Measurements from ENCODE around the gene ALDH7A1.
A peak's percentile ranks its signal among the peaks of the same experiment; 100 is the strongest.

The ALDH7A1 gene

GRCh38 chr5:126594748-126595485 is at the start of gene ALDH7A1:
ALDH7A1 (minus strand) TSS chr5:126595219; CDS start chr5:126595198, 21 bp downstream.
- Histone ChIP-seq H3K9me3 (ENCODE audit: low read depth, low read length) (no peaks in the 10 kb centered on the region), H3K36me3 (ENCODE audit: insufficient read depth, low read length) (peaks cover 10% of the 10 kb centered on the region), H3K9ac (ENCODE audit: insufficient read length) (peak within 1 kb of the TSS; percentile 66), H3K4me3 (peak within 1 kb of the TSS; percentile 88), H3K27ac (peak within 1 kb of the TSS; percentile 74; the same call in 1 of the 2 replicates)
- peak; percentile 99 for TF ChIP-seq POLR2AphosphoS5 (IDR thresholded peaks at IDR 0.05; ENCODE audit: borderline replicate concordance, low read depth, low read length)
- TF ChIP-seq EZH2 (IDR thresholded peaks at IDR 0.05) = no peak
- peak; percentile 70 for DNase-seq (ENCODE audit: low read depth, low spot score)

- no peak for DNase-seq (ENCODE audit: low read depth, low spot score)
- no peak overlapping the region for H3K9ac ChIP-seq (ENCODE audit: insufficient read length)
- peaks cover 9% of the 10 kb centered on the region; the same call in 1 of the 2 replicates for H3K9me3 ChIP-seq (ENCODE audit: low read depth, low read length)
- no peaks in the 10 kb centered on the region for H3K36me3 ChIP-seq (ENCODE audit: insufficient read depth, low read length)
- TF ChIP-seq POLR2AphosphoS5 (IDR thresholded peaks at IDR 0.05; ENCODE audit: borderline replicate concordance, low read depth, low read length) = no peak
- TF ChIP-seq EZH2 (IDR thresholded peaks at IDR 0.05) = no peak
- no peak overlapping the region for H3K4me3 ChIP-seq
- H3K27ac ChIP-seq = peak overlapping the region; percentile 90
Observed at GRCh38 chr5:126641387-126641786, 46.4 kb upstream of the ALDH7A1 start.

DNA sequence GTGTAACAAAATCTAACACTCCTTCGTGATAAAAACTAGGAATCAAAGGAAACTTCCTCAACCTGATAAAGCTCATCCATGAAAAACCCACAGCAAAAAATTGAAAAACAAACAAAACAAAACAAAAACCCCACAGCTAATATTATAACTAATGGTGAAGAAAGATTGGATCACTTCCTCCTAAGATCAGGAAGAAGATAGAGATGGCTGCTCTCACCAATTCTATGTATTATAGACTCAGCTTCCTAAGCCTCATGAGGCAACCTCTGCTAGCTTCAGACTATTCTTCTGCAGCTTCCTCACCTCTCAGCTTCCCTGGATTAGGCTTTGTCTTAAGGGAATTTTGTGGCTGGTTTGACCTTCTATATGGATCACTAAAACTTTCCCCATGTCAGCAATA is 45.8 kb upstream of the ALDH7A1 start:
- Histone ChIP-seq H3K9ac (ENCODE audit: insufficient read length) (peak overlapping the region; percentile 29), H3K27ac (peak overlapping the region; percentile 90), H3K9me3 (ENCODE audit: low read depth, low read length) (peaks cover 9% of the 10 kb centered on the region; the same call in 1 of the 2 replicates), H3K4me3 (0 out of 2 replicates have a peak overlapping the region, but pooled peaks have one; percentile 6), H3K36me3 (ENCODE audit: insufficient read depth, low read length) (no peaks in the 10 kb centered on the region)
- no peak for TF ChIP-seq EZH2 (IDR thresholded peaks at IDR 0.05)
- 0 out of 2 replicates have a peak, but pooled peaks have one; percentile 11 for TF ChIP-seq POLR2AphosphoS5 (IDR thresholded peaks at IDR 0.05; ENCODE audit: borderline replicate concordance, low read depth, low read length)
- no peak for DNase-seq (ENCODE audit: low read depth, low spot score)

DNA sequence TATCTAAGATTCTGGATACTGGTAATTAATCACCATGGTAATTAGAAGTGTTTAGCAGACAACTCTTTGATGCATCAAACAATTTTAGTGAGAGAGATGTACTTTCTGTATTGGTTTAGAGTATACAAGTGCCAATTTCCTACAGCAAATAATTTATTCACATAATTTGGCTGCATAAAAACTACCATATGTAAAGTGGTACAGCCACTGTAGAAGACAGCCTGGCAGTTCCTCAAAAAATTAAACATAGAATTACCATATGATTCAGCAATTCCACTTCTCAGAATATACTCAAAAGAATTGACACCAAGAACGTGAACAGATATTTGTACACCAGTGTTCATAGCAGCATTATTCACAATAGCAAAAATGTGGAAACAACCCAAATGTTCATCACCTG is 41.9 kb upstream of the ALDH7A1 start:
- no peaks in the 10 kb centered on the region for H3K9me3 ChIP-seq (ENCODE audit: low read depth, low read length)
- DNase-seq (ENCODE audit: low read depth, low spot score) = no peak
- H3K9ac ChIP-seq (ENCODE audit: insufficient read length) = no peak overlapping the region
- H3K36me3 ChIP-seq (ENCODE audit: insufficient read depth, low read length) = no peaks in the 10 kb centered on the region
- TF ChIP-seq FOXP2 (optimal IDR thresholded peaks at IDR 0.05; ENCODE audit: control extremely low read depth, extremely low read length, insufficient read depth) = no peak
- TF ChIP-seq POLR2AphosphoS5 (IDR thresholded peaks at IDR 0.05; ENCODE audit: borderline replicate concordance, low read depth, low read length) = no peak
- no peak for TF ChIP-seq EZH2 (IDR thresholded peaks at IDR 0.05)
- H3K27ac ChIP-seq = peak overlapping the region; percentile 58
- H3K4me3 ChIP-seq = no peak overlapping the region

- no peaks in the 10 kb centered on the region for H3K36me3 ChIP-seq (ENCODE audit: insufficient read depth, low read length)
- no peak overlapping the region for H3K27ac ChIP-seq
- TF ChIP-seq POLR2AphosphoS5 (IDR thresholded peaks at IDR 0.05; ENCODE audit: borderline replicate concordance, low read depth, low read length) (no peak), EZH2 (IDR thresholded peaks at IDR 0.05) (no peak)
- no peak overlapping the region for H3K9ac ChIP-seq (ENCODE audit: insufficient read length)
- no peak overlapping the region for H3K4me3 ChIP-seq
- H3K9me3 ChIP-seq (ENCODE audit: low read depth, low read length) = no peaks in the 10 kb centered on the region
- DNase-seq (ENCODE audit: low read depth, low spot score) = no peak
Observed at GRCh38 chr5:126635585-126635984, 40.6 kb upstream of the ALDH7A1 start.

- no peaks in the 10 kb centered on the region for H3K36me3 ChIP-seq (ENCODE audit: insufficient read depth, low read length)
- no peak overlapping the region for H3K9ac ChIP-seq (ENCODE audit: insufficient read length)
- H3K4me3 ChIP-seq = no peak overlapping the region
- no peak for DNase-seq (ENCODE audit: low read depth, low spot score)
- TF ChIP-seq POLR2AphosphoS5 (IDR thresholded peaks at IDR 0.05; ENCODE audit: borderline replicate concordance, low read depth, low read length) (no peak), FOXP2 (optimal IDR thresholded peaks at IDR 0.05; ENCODE audit: control extremely low read depth, extremely low read length, insufficient read depth) (no peak), EZH2 (IDR thresholded peaks at IDR 0.05) (no peak)
- H3K9me3 ChIP-seq (ENCODE audit: low read depth, low read length) = no peaks in the 10 kb centered on the region
- 0 out of 2 replicates have a peak overlapping the region, but pooled peaks have one; percentile 30 for H3K27ac ChIP-seq
Observed at GRCh38 chr5:126633552-126633951, 38.5 kb upstream of the ALDH7A1 start.

- no peak overlapping the region for H3K4me3 ChIP-seq
- no peak for DNase-seq (ENCODE audit: low read depth, low spot score)
- no peaks in the 10 kb centered on the region for H3K36me3 ChIP-seq (ENCODE audit: insufficient read depth, low read length)
- no peak for TF ChIP-seq EZH2 (IDR thresholded peaks at IDR 0.05)
- no peak overlapping the region for H3K9ac ChIP-seq (ENCODE audit: insufficient read length)
- H3K27ac ChIP-seq = peak overlapping the region; percentile 56
- no peaks in the 10 kb centered on the region for H3K9me3 ChIP-seq (ENCODE audit: low read depth, low read length)
Observed at GRCh38 chr5:126631920-126632319, 36.9 kb upstream of the ALDH7A1 start.

- H3K36me3 ChIP-seq (ENCODE audit: insufficient read depth, low read length) = peaks cover 30% of the 10 kb centered on the region
- no peak for TF ChIP-seq FOXP2 (optimal IDR thresholded peaks at IDR 0.05; ENCODE audit: control extremely low read depth, extremely low read length, insufficient read depth)
- no peak for TF ChIP-seq POLR2AphosphoS5 (IDR thresholded peaks at IDR 0.05; ENCODE audit: borderline replicate concordance, low read depth, low read length)
- no peak for TF ChIP-seq EZH2 (IDR thresholded peaks at IDR 0.05)
Observed at GRCh38 chr5:126628102-126628501, 33.1 kb upstream of the ALDH7A1 start.

DNA sequence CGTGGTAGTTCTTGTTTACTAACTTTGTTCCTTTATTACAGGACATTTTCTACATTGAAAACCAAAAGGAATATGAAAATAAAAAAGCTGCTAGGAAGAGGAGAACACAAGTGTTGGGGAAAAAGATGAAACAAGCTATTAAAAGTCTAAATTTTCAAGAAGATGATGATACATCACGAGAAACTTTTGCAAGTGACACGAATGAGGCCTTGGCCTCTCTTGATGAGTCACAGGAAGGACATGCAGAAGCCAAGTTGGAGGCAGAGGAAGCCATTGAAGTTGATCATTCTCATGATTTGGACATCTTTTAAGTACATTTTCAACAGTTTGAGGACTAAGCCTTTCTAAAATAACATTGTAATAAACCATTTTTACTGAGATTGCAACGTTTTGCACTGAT is 29.5 kb upstream of the ALDH7A1 start:
- Histone ChIP-seq H3K9me3 (ENCODE audit: low read depth, low read length) (no peaks in the 10 kb centered on the region), H3K27ac (no peak overlapping the region), H3K36me3 (ENCODE audit: insufficient read depth, low read length) (peaks cover 52% of the 10 kb centered on the region), H3K4me3 (no peak overlapping the region), H3K9ac (ENCODE audit: insufficient read length) (no peak overlapping the region)
- DNase-seq (ENCODE audit: low read depth, low spot score) = no peak
- TF ChIP-seq FOXP2 (optimal IDR thresholded peaks at IDR 0.05; ENCODE audit: control extremely low read depth, extremely low read length, insufficient read depth) (no peak), POLR2AphosphoS5 (IDR thresholded peaks at IDR 0.05; ENCODE audit: borderline replicate concordance, low read depth, low read length) (no peak), EZH2 (IDR thresholded peaks at IDR 0.05) (no peak)

More at GRCh38 chr5:126628102-126628501, 33.1 kb upstream of the ALDH7A1 start:
- no peak overlapping the region for H3K9ac ChIP-seq (ENCODE audit: insufficient read length)
- H3K4me3 ChIP-seq = no peak overlapping the region
- no peak for DNase-seq (ENCODE audit: low read depth, low spot score)
- H3K27ac ChIP-seq = no peak overlapping the region
- H3K9me3 ChIP-seq (ENCODE audit: low read depth, low read length) = no peaks in the 10 kb centered on the region

All from SK-N-MC (cell line).